K562 (cell line): Measurements from ENCODE around the gene EVPL. TPM values are rescaled to one million over a fixed set of nuclear protein-coding genes. Genes with fewer than 3 reads are reported as not detected.

Experiments used
- ATAC-seq: fragments of 200-7000 bp; cut with Tn5 transposase; 3 replicates; pipeline ENCODE4 v1.9.1; 2020; ENCODE audit warnings: moderate library complexity
- BruUV-seq: library from RNA; stranded (reverse); fragments of 400-500 nt; replicated peaks from 2 replicates; lab custom pipeline; 2021; lab: Mats Ljungman, UMichigan
- CTCF ChIA-PET: fragments of 300-600 bp; formaldehyde crosslinking; extraction: SDS; loops from one replicate; lab custom pipeline; 2021; ENCODE audit warnings: low intra/inter-chr PET ratio; lab: Yijun Ruan, JAX
- POLR2A ChIA-PET: fragments of 300-600, 350-650 bp; sonication (Branson Sonifier 250); formaldehyde crosslinking; extraction: SDS; loops from one replicate; lab custom pipeline; 2021; ENCODE audit warnings: antibody characterized with exemption, inconsistent platforms; lab: Yijun Ruan, JAX
- DNase-seq, 4 experiments: peaks; one replicate each; pipeline versions ENCODE4 v3.0.0 to v3.0.0-alpha.2; 2011 to 2018; ENCODE audit warnings: low spot score in 3 of 4, mixed read lengths in 3 of 4; ENCODE audit errors: extremely low read depth in 1 of 4
- FAIRE-seq: peaks from 2 replicates; lab custom pipeline; 2011; peaks lifted over from hg19 to GRCh38; lab: Jason Lieb, UNC
- H2AFZ ChIP-seq: 2 replicates; pipeline ENCODE4 v1.6.0; 2011; ENCODE audit warnings: low read depth, low read length, control low read depth, inconsistent platforms
- H3K27ac ChIP-seq: fragments of 200-600 bp; 3 replicates; pipeline ENCODE4 v1.8.0; 2011; ENCODE audit warnings: low read depth, mild to moderate bottlenecking, control low read depth, inconsistent platforms, low read length, moderate library complexity, mixed read lengths; ENCODE audit errors: extremely low read depth
- H3K27me3 ChIP-seq, 2 experiments: fragments of 300-600 bp in 1 of 2; 2 replicates in 1 of 2; 3 replicates in 1 of 2; pipeline versions ENCODE4 v1.6.0 to v1.8.0; 2011; ENCODE audit warnings: inconsistent platforms in 2 of 2, low read length in 2 of 2, mild to moderate bottlenecking in 1 of 2, mixed read lengths in 1 of 2, moderate library complexity in 1 of 2; ENCODE audit not compliant: control insufficient read depth in 2 of 2, insufficient read depth in 2 of 2
- H3K36me3 ChIP-seq: fragments of 300-600 bp; 3 replicates; pipeline ENCODE4 v1.8.0; 2011; ENCODE audit warnings: mild to moderate bottlenecking, low read length, inconsistent platforms; ENCODE audit not compliant: control insufficient read depth, insufficient read depth
- H3K4me1 ChIP-seq, 2 experiments: fragments of 200-600 bp in 1 of 2; replicated peaks in 1 of 2; 2 replicates in 1 of 2; 3 replicates in 1 of 2; pipeline versions ENCODE4 v1.5.1 to v1.8.0; 2011; ENCODE audit warnings: inconsistent platforms in 2 of 2, low read length in 2 of 2, mild to moderate bottlenecking in 1 of 2, mixed read lengths in 1 of 2, moderate library complexity in 1 of 2; ENCODE audit not compliant: control insufficient read depth in 2 of 2, insufficient read depth in 2 of 2
- H3K4me2 ChIP-seq: 2 replicates; pipeline ENCODE4 v1.6.1; 2011; ENCODE audit warnings: low read length, control low read depth, inconsistent platforms, mixed read lengths; ENCODE audit not compliant: insufficient read depth
- H3K4me3 ChIP-seq: fragments of 200-600 bp; sonication (generic), shearing (Covaris generic); 2 replicates; pipeline ENCODE4 v1.5.1; 2016; ENCODE audit warnings: control low read depth, inconsistent platforms
- H3K79me2 ChIP-seq: fragments of 200-600 bp; 3 replicates; pipeline ENCODE4 v1.8.0; 2011; ENCODE audit warnings: low read length, inconsistent platforms; ENCODE audit not compliant: control insufficient read depth, insufficient read depth
- H3K9ac ChIP-seq, 2 experiments: 2 replicates each; pipeline versions ENCODE4 v1.6.0 to v1.6.1; 2011; ENCODE audit warnings: low read depth in 2 of 2, low read length in 2 of 2, control low read depth in 1 of 2, inconsistent platforms in 1 of 2, mild to moderate bottlenecking in 1 of 2, mixed read lengths in 1 of 2; ENCODE audit not compliant: insufficient read depth in 1 of 2
- H3K9me1 ChIP-seq: one replicate; pipeline ENCODE4 v1.6.0; 2011; ENCODE audit warnings: inconsistent platforms, mild to moderate bottlenecking, low read length, moderate library complexity; ENCODE audit not compliant: control insufficient read depth, insufficient read depth
- H3K9me3 ChIP-seq: replicated peaks from 2 replicates; pipeline ENCODE4 v1.5.1; 2011; ENCODE audit warnings: low read depth, low read length, inconsistent platforms; ENCODE audit not compliant: control insufficient read depth, insufficient read depth
- H4K20me1 ChIP-seq: replicated peaks from 2 replicates; pipeline ENCODE4 v1.6.1; 2011; ENCODE audit warnings: low read length, inconsistent platforms, mixed read lengths; ENCODE audit not compliant: control insufficient read depth, insufficient read depth
- ATF1 ChIP-seq, 2 experiments: fragments of 450-650 bp in 1 of 2; IDR thresholded peaks; 2 replicates each; pipeline ENCODE4 v1.6.1; 2016; ENCODE audit warnings: missing compliant biosample characterization in 1 of 2, missing genetic modification characterization in 1 of 2
- GABPB1 ChIP-seq: sonication (generic); formaldehyde crosslinking; IDR thresholded peaks from 2 replicates; pipeline ENCODE4 v1.8.0; 2022; ENCODE audit warnings: mild to moderate bottlenecking, missing genetic modification reagents
- HMGN3 ChIP-seq: IDR thresholded peaks from 2 replicates; pipeline ENCODE4 v1.6.1; 2011; ENCODE audit warnings: borderline replicate concordance, low read depth, mild to moderate bottlenecking, mixed read lengths, low read length; ENCODE audit not compliant: insufficient read length; ENCODE audit errors: extremely low read depth
- HNRNPH1 ChIP-seq: fragments of 200-400 bp; formaldehyde crosslinking; optimal IDR thresholded peaks from 2 replicates; pipeline ENCODE3; 2017; ENCODE audit warnings: low read depth, mild to moderate bottlenecking, low read length, moderate library complexity
- KLF13 ChIP-seq: fragments of 450-650 bp; IDR thresholded peaks from 2 replicates; pipeline ENCODE4 v1.6.1; 2016; ENCODE audit warnings: missing genetic modification characterization, low read depth, mild to moderate bottlenecking, missing compliant biosample characterization, moderate library complexity, borderline replicate concordance
- LEF1 ChIP-seq: fragments of 450-650 bp; IDR thresholded peaks from 2 replicates; pipeline ENCODE4 v1.6.1; 2016; ENCODE audit warnings: mild to moderate bottlenecking
- NCOA6 ChIP-seq: fragments of 450-650 bp; IDR thresholded peaks from 2 replicates; pipeline ENCODE4 v1.6.1; 2017; ENCODE audit warnings: mild to moderate bottlenecking
- PTBP1 ChIP-seq: fragments of 200-400 bp; formaldehyde crosslinking; IDR thresholded peaks from 2 replicates; pipeline ENCODE4 v1.6.1; 2017; ENCODE audit warnings: low read depth, low read length
- RBFOX2 ChIP-seq: fragments of 200-400 bp; formaldehyde crosslinking; IDR thresholded peaks from 2 replicates; pipeline ENCODE4 v1.6.1; 2017; ENCODE audit warnings: low read depth, mild to moderate bottlenecking, low read length, moderate library complexity
- SMAD4 ChIP-seq: fragments of 250-450 bp; sonication (Bioruptor Pico); conservative IDR thresholded peaks from 2 replicates; pipeline ENCODE4 v1.8.0; 2021; ENCODE audit warnings: inconsistent platforms, mild to moderate bottlenecking, moderate library complexity
- STAG1 ChIP-seq: sonication (generic); formaldehyde crosslinking; IDR thresholded peaks from 2 replicates; pipeline ENCODE4 v1.5.0; 2020; ENCODE audit warnings: missing genetic modification reagents, borderline replicate concordance
- TSC22D4 ChIP-seq: fragments of 450-650 bp; IDR thresholded peaks from 2 replicates; pipeline ENCODE4 v1.6.1; 2016; ENCODE audit warnings: missing genetic modification characterization, missing biosample characterization, control low read depth
- ZNF232 ChIP-seq: sonication (generic); formaldehyde crosslinking; IDR thresholded peaks from 2 replicates; pipeline ENCODE4 v1.8.0; 2022; ENCODE audit warnings: mild to moderate bottlenecking, missing genetic modification reagents
- WGBS: fragments of 100-300 bp; shearing (Covaris generic); methylation state at CpG from one replicate; pipeline ENCODE4 v1.1.6; 2016; ENCODE audit warnings: low coverage, mixed read lengths; ENCODE audit not compliant: insufficient coverage; ENCODE audit errors: missing lambda C conversion rate; 5-methylcytosine and 5-hydroxymethylcytosine counted together
- in situ Hi-C: fragments of 300-500 bp; cut with MboI; formaldehyde crosslinking; loops from 4 replicates; pipeline ENCODE4 v1.15.0; 2018; ENCODE audit warnings: inconsistent platforms, mixed read lengths
- intact Hi-C: fragments of 100-400 bp; cut with micrococcal nuclease; formaldehyde crosslinking; loops from 2 replicates; pipeline ENCODE4 v1.14.2; 2022
- polyA plus RNA-seq, 8 experiments: library from polyadenylated mRNA; depleted of rRNA in 4 of 8; stranded (reverse) in 5 of 8; unstranded in 3 of 8; fragments of >200 nt; fragmentation: Nextera tagmentation in 2 of 8; fragmentation: Illumina TruSeq in 1 of 8; extraction: Ambion mirVana in 2 of 8; extraction: Trizol in 1 of 8; gene quantifications; 2 replicates each; pipeline versions ENCODE4 v1.2.1 to v1.2.3, GENCODE V29; 2011 to 2014; ENCODE audit warnings: inconsistent platforms in 1 of 8, missing spikeins in 1 of 8
- total RNA-seq, 7 experiments: library from RNA; depleted of rRNA in 6 of 7; stranded (reverse); fragments of >200 nt in 6 of 7; fragmentation: Illumina TruSeq in 2 of 7; extraction: Trizol in 2 of 7; gene quantifications; 2 replicates each; pipeline versions ENCODE4 v1.2.1 to v1.2.3, GENCODE V29; 2011 to 2021; ENCODE audit warnings: low replicate concordance in 1 of 7
- TF ChIP-seq, protein P1 (sequence below): fragments of 200-800 bp; sonication (Bioruptor generic); IDR thresholded peaks from 2 replicates; pipeline ENCODE4 v1.6.1; 2016; ENCODE audit warnings: missing genetic modification characterization, missing compliant biosample characterization
- TF ChIP-seq, protein P2 (sequence below): fragments of 450-650 bp; formaldehyde crosslinking; IDR thresholded peaks from 2 replicates; pipeline ENCODE4 v1.4.0; 2022; ENCODE audit warnings: missing genetic modification characterization
- TF ChIP-seq, protein P3 (sequence below): sonication (generic); formaldehyde crosslinking; IDR thresholded peaks from 2 replicates; pipeline ENCODE4 v1.8.1; 2023; ENCODE audit warnings: mild to moderate bottlenecking, missing genetic modification reagents, moderate library complexity

EVPL gene
- total and polyA plus RNA-seq, 9 of the 15 experiments (the other 6 are each of a cell fraction or from before 2014, with no cell fraction given): 0.08 to 0.18 (median 0.16) TPM; not detected in 5

DNA sequence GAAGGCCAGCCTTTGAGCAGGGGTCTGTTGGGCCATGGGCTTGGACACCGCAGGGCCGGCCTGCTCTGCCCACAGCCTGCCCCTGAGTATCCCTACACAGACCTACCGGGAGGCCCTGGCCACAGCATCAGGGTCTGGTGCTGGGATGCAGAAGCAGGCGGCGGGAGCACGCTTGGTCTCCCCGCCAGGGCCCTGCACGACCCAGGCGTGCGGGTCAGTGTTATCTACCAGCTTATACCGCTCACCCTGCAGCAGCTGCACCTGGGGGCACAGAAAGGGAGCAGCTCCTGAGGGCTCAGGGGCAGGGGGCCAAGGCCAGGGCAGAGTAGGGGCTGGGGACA lies 8.8 kb downstream of the EVPL start:
- no peak overlapping the region for H2AFZ ChIP-seq
- peaks cover 17 to 45% of the 10 kb centered on the region in 2 experiments; a peak in 4 of 5 replicates for H3K27me3 ChIP-seq
- no peaks in the 10 kb centered on the region for H3K36me3 ChIP-seq
- no peak overlapping the region for H3K27ac ChIP-seq
- H3K9ac ChIP-seq: no peak overlapping the region; a peak in 1 of 4 replicates
- no peak for FAIRE-seq
- H4K20me1 ChIP-seq: 0 out of 2 replicates have a peak, but pooled peaks cover 8% of the 10 kb centered on the region
- H3K4me3 ChIP-seq: no peak overlapping the region
- no peaks in the 10 kb centered on the region for H3K79me2 ChIP-seq
- no peaks in the 10 kb centered on the region for H3K9me3 ChIP-seq
- no peak for DNase-seq
- no peak overlapping the region for H3K4me2 ChIP-seq
- no TSS peak for BruUV-seq
- 34% methylated on average over 11 of the region's 11 CpGs for WGBS
- in situ Hi-C loops (no loop called here), intact Hi-C loops (loop anchor here (5.0 kb wide), 1 partner anchor 259 kb away; no protein-coding TSS in a partner anchor)
- no peaks in the 10 kb centered on the region for H3K9me1 ChIP-seq
- no peak for ATAC-seq
- CTCF ChIA-PET: no interaction called here
- peaks cover 0 to 55% of the 10 kb centered on the region in 2 experiments; a peak in 3 of 5 replicates for H3K4me1 ChIP-seq
- POLR2A ChIA-PET: no interaction called here
- TF ChIP-seq HMGN3 (no peak), TSC22D4 (tag) (no peak), ATF1 (CRISPR knock-in tag; IDR thresholded peaks at IDR 0.05) (no peak), ATF1 (tag; IDR thresholded peaks at IDR 0.05) (no peak), STAG1 (CRISPR knock-in tag) (no peak), KLF13 (tag) (no peak), PTBP1 (no peak), NCOA6 (no peak), HNRNPH1 (no peak), RBFOX2 (no peak), ZNF232 (CRISPR knock-in tag) (no peak), SMAD4 (CRISPR knock-in tag) (no peak), GABPB1 (no peak), LEF1 (no peak)
- TF ChIP-seq, protein P1, sequence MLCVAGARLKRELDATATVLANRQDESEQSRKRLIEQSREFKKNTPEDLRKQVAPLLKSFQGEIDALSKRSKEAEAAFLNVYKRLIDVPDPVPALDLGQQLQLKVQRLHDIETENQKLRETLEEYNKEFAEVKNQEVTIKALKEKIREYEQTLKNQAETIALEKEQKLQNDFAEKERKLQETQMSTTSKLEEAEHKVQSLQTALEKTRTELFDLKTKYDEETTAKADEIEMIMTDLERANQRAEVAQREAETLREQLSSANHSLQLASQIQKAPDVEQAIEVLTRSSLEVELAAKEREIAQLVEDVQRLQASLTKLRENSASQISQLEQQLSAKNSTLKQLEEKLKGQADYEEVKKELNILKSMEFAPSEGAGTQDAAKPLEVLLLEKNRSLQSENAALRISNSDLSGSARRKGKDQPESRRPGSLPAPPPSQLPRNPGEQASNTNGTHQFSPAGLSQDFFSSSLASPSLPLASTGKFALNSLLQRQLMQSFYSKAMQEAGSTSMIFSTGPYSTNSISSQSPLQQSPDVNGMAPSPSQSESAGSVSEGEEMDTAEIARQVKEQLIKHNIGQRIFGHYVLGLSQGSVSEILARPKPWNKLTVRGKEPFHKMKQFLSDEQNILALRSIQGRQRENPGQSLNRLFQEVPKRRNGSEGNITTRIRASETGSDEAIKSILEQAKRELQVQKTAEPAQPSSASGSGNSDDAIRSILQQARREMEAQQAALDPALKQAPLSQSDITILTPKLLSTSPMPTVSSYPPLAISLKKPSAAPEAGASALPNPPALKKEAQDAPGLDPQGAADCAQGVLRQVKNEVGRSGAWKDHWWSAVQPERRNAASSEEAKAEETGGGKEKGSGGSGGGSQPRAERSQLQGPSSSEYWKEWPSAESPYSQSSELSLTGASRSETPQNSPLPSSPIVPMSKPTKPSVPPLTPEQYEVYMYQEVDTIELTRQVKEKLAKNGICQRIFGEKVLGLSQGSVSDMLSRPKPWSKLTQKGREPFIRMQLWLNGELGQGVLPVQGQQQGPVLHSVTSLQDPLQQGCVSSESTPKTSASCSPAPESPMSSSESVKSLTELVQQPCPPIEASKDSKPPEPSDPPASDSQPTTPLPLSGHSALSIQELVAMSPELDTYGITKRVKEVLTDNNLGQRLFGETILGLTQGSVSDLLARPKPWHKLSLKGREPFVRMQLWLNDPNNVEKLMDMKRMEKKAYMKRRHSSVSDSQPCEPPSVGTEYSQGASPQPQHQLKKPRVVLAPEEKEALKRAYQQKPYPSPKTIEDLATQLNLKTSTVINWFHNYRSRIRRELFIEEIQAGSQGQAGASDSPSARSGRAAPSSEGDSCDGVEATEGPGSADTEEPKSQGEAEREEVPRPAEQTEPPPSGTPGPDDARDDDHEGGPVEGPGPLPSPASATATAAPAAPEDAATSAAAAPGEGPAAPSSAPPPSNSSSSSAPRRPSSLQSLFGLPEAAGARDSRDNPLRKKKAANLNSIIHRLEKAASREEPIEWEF (CRISPR knock-in tag): no peak
- TF ChIP-seq, protein P2, sequence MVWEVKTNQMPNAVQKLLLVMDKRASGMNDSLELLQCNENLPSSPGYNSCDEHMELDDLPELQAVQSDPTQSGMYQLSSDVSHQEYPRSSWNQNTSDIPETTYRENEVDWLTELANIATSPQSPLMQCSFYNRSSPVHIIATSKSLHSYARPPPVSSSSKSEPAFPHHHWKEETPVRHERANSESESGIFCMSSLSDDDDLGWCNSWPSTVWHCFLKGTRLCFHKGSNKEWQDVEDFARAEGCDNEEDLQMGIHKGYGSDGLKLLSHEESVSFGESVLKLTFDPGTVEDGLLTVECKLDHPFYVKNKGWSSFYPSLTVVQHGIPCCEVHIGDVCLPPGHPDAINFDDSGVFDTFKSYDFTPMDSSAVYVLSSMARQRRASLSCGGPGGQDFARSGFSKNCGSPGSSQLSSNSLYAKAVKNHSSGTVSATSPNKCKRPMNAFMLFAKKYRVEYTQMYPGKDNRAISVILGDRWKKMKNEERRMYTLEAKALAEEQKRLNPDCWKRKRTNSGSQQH (CRISPR knock-in tag): no peak
- TF ChIP-seq, protein P3, sequence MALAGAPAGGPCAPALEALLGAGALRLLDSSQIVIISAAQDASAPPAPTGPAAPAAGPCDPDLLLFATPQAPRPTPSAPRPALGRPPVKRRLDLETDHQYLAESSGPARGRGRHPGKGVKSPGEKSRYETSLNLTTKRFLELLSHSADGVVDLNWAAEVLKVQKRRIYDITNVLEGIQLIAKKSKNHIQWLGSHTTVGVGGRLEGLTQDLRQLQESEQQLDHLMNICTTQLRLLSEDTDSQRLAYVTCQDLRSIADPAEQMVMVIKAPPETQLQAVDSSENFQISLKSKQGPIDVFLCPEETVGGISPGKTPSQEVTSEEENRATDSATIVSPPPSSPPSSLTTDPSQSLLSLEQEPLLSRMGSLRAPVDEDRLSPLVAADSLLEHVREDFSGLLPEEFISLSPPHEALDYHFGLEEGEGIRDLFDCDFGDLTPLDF: no peak
